CD4-positive, alpha-beta T cell treated with Interleukin-15 for 4 hours (primary cell): ENCODE measurements around the gene LYPD8.
"Not testable (repeated sequence)": the region's sequence is repeated elsewhere in the genome, so short reads cannot be mapped to it uniquely, and the experiment has no call there.

Experiments used
- DNase-seq: peaks from one replicate; pipeline ENCODE4 v3.0.0-alpha.2; 2020; ENCODE audit warnings: low spot score

LYPD8 gene

GRCh38 chr1:248755517-248755916 is at the start of gene LYPD8:
Gene LYPD8, minus strand, starts transcription at chr1:248755759. Its CDS starts 4,678 bp downstream, at chr1:248751081.
- DNase-seq, result no peak

GRCh38 chr1:248804771-248805681 is 49.5 kb upstream of the LYPD8 start:
- DNase-seq, result no peak

GRCh38 chr1:248803501-248803900 is 47.9 kb upstream of the LYPD8 start:
- not testable (repeated sequence) for DNase-seq

- no peak for DNase-seq
Measured at GRCh38 chr1:248802454-248802853, 46.9 kb upstream of the LYPD8 start.

GRCh38 chr1:248800459-248800858 is 44.9 kb upstream of the LYPD8 start:
- DNase-seq, result no peak

- DNase-seq, result no peak
Measured at GRCh38 chr1:248798791-248799190, 43.2 kb upstream of the LYPD8 start.

GRCh38 chr1:248794663-248795062 is 39.1 kb upstream of the LYPD8 start:
- not testable (repeated sequence) for DNase-seq

GRCh38 chr1:248793592-248793991 is 38.0 kb upstream of the LYPD8 start:
- no peak for DNase-seq

- no peak for DNase-seq
Measured at GRCh38 chr1:248792342-248792741, 36.8 kb upstream of the LYPD8 start.

GRCh38 chr1:248791010-248791409 is 35.5 kb upstream of the LYPD8 start:
- no peak for DNase-seq

GRCh38 chr1:248790456-248790855 is 34.9 kb upstream of the LYPD8 start:
- DNase-seq, result no peak

GRCh38 chr1:248789337-248789736 is 33.8 kb upstream of the LYPD8 start:
- DNase-seq, result not testable (repeated sequence)

GRCh38 chr1:248788327-248788726 is 32.8 kb upstream of the LYPD8 start:
- DNase-seq, result no peak

GRCh38 chr1:248787430-248787829 is 31.9 kb upstream of the LYPD8 start:
- no peak for DNase-seq

GRCh38 chr1:248786156-248786555 is 30.6 kb upstream of the LYPD8 start:
- no peak for DNase-seq

- DNase-seq, result no peak
Measured at GRCh38 chr1:248783367-248783766, 27.8 kb upstream of the LYPD8 start.

GRCh38 chr1:248782416-248783141 is 27.0 kb upstream of the LYPD8 start:
- DNase-seq, result no peak

GRCh38 chr1:248779350-248779749 is 23.8 kb upstream of the LYPD8 start:
- no peak for DNase-seq

- DNase-seq, result no peak
Measured at GRCh38 chr1:248778906-248779305, 23.3 kb upstream of the LYPD8 start.

GRCh38 chr1:248776991-248777390 is 21.4 kb upstream of the LYPD8 start:
- DNase-seq, result no peak

- no peak for DNase-seq
Measured at GRCh38 chr1:248775441-248775840, 19.9 kb upstream of the LYPD8 start.

- no peak for DNase-seq
Measured at GRCh38 chr1:248759644-248760043, 4.1 kb upstream of the LYPD8 start.

GRCh38 chr1:248758352-248758751 is 2.8 kb upstream of the LYPD8 start:
- no peak for DNase-seq
